Urinary bladder (tissue), 4 donors: Measurements from ENCODE around the gene SPOCD1. TPM values are rescaled to one million over a fixed set of nuclear protein-coding genes. Genes with fewer than 3 reads are reported as not detected.

Experiments
- DNase-seq: peaks from one replicate; pipeline ENCODE4 v3.0.0-alpha.2; 2015; ENCODE audit errors: extremely low spot score
- H3K27ac ChIP-seq: one replicate; pipeline ENCODE4 v1.5.1; 2013; ENCODE audit warnings: low read depth, mild to moderate bottlenecking, moderate library complexity
- H3K36me3 ChIP-seq: one replicate; pipeline ENCODE4 v1.6.1; 2013; ENCODE audit warnings: mild to moderate bottlenecking, moderate library complexity; ENCODE audit not compliant: insufficient read depth
- H3K4me1 ChIP-seq: one replicate; pipeline ENCODE4 v1.6.1; 2013; ENCODE audit warnings: mild to moderate bottlenecking, moderate library complexity; ENCODE audit not compliant: insufficient read depth
- H3K4me3 ChIP-seq: one replicate; pipeline ENCODE4 v1.5.1; 2013; ENCODE audit warnings: low read depth, low read length
- WGBS: extraction: QIAGEN DNeasy Blood & Tissue Kit; methylation state at CpG from one replicate; pipeline ENCODE4 v1.1.7; 2013; 5-methylcytosine and 5-hydroxymethylcytosine counted together
- polyA plus RNA-seq: library from polyadenylated mRNA; stranded (reverse); fragments of 200-250 nt; gene quantifications from one replicate; pipeline ENCODE4 v1.2.3, GENCODE V29; 2013
- total RNA-seq: library from RNA; depleted of rRNA; stranded (reverse); fragments of >200 nt; gene quantifications from one replicate; pipeline ENCODE4 v1.2.3, GENCODE V29; 2014
- donor health status: healthy with polysubstance abuse.
- donor health status: healthy.

SPOCD1 gene
- total RNA-seq (0.90 TPM), polyA plus RNA-seq (5.7 TPM)

DNA sequence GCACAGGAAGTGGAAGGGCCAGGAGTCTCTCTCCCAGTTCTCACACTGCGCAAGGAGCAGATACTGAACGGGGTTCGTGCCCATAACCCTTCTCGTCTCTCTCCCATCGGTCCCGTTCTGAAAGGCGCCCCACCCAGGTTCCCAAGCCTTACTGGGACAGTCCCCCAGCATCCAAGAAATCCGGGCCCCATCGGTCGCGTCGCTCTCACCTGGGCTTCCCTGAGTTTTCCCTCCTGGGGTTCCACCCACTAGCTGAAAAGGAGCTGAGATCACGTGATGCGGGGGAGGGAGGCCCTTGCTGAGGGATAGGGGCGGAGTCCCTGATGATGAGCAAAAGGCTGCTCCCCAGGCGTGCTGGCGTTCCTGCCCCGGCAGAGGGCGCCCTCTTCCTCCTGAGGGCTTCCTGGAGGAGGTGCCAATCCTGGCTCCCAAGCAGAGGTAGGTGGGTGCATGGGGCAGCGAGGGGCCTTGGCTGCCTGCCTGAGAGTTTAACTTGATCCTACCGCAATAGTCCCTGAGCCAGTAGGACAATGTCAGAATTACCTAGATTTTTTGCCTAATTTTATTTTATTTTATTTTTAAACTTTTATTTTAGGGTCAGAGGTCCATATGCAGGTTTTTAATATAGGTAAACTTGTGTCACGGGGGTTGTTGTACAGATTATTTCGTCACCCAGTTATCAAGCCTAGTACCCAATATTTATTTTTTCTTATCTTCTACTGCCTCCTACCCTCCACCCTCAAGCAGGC, at the start of gene SPOCD1:
Gene SPOCD1 (minus strand): TSS at position 271 of the 749 bp plus-strand sequence. CDS start 689 bp downstream, outside the sequence.
- Histone ChIP-seq H3K4me3 (no peak within 1 kb of the TSS), H3K4me1 (no peaks in the 10 kb centered on the region), H3K27ac (no peak within 1 kb of the TSS), H3K36me3 (no peaks in the 10 kb centered on the region)
- DNase-seq = no peak
- 37% methylated on average over 23 of the region's 23 CpGs for WGBS

DNA sequence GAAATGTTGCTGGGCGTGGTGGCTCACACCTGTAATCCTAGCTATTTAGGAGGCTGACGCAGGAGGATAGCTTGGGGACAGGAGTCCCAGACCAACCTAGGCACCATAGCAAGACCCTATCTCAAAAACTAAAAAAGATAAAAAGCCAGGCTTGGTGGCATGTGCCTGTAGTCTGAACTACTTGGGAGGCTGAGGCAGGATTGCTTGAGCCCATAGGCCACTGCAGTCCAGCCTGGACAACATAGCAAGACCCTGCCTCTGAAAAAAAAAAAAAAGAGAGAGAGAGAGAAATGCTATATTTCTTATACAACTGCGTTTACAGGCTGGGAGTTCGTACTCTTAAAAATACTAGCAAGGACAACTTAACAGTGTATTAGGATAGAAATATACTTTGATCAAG, 46.2 kb upstream of the SPOCD1 start:
- WGBS = 90% methylated on average over 4 of the region's 4 CpGs
- no peaks in the 10 kb centered on the region for H3K4me1 ChIP-seq
- H3K27ac ChIP-seq = no peak overlapping the region
- no peaks in the 10 kb centered on the region for H3K36me3 ChIP-seq
- no peak for DNase-seq
- H3K4me3 ChIP-seq = no peak overlapping the region

- Histone ChIP-seq H3K4me1 (no peaks in the 10 kb centered on the region), H3K36me3 (no peaks in the 10 kb centered on the region), H3K4me3 (no peak overlapping the region), H3K27ac (no peak overlapping the region)
- 81% methylated on average over 5 of the region's 5 CpGs for WGBS
- DNase-seq = no peak
These were observed 45.5 kb upstream of the SPOCD1 start for GRCh38 chr1:31861346-31861745.

DNA sequence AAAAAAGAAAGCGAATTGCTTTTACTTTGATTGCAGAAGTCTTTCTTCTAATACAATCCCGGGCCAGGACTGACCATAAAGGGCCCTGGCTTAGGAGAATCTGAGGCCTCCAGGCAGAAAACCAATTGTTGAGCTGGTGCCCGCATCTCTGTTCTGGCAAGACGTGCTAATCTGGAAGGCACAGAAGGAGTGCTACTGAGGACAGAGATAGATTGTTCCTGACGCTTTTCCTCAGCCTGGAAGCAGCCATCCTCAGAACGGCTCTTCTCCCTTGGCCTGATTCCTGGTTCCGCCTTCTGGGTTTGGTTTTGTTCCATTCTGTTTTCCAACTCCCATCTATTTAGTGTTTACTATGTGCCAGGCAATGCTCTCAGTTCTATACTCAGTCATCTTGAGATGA, 44.8 kb upstream of the SPOCD1 start:
- Histone ChIP-seq H3K4me3 (no peak overlapping the region), H3K4me1 (no peaks in the 10 kb centered on the region), H3K27ac (no peak overlapping the region), H3K36me3 (no peaks in the 10 kb centered on the region)
- WGBS = 79% methylated on average over 7 of the region's 7 CpGs
- no peak for DNase-seq

GRCh38 chr1:31859719-31860118, 43.9 kb upstream of the SPOCD1 start:
- 94% methylated on average over 2 of the region's 2 CpGs for WGBS
- Histone ChIP-seq H3K4me1 (no peaks in the 10 kb centered on the region), H3K4me3 (no peak overlapping the region), H3K36me3 (no peaks in the 10 kb centered on the region), H3K27ac (no peak overlapping the region)
- DNase-seq = no peak

- Histone ChIP-seq H3K27ac (no peak overlapping the region), H3K4me1 (no peaks in the 10 kb centered on the region), H3K4me3 (no peak overlapping the region), H3K36me3 (no peaks in the 10 kb centered on the region)
- DNase-seq = no peak
- WGBS = 100% methylated on average over 3 of the region's 3 CpGs
These were observed 43.2 kb upstream of the SPOCD1 start for GRCh38 chr1:31859044-31859443.

DNA sequence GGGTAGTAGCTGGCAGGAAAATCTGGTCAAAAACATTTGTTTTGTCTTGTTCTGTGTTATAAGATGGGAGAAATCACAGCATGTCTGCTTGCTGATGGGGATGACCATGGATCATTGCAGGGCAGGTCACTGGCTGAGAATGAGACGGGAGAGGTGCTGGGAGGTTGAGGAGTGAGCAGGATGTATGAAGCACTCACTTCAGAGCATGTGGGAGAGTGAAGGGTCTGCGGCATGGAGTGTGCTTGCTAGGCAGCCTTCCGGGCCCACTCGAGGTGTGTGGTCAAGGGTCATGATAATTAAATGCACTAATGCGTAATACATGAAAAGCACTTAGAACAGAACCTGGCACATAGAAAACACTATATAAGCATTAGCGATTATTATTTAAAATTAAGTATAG, 42.0 kb upstream of the SPOCD1 start:
- H3K36me3 ChIP-seq = no peaks in the 10 kb centered on the region
- H3K27ac ChIP-seq = no peak overlapping the region
- 86% methylated on average over 6 of the region's 6 CpGs for WGBS
- no peaks in the 10 kb centered on the region for H3K4me1 ChIP-seq
- H3K4me3 ChIP-seq = no peak overlapping the region
- no peak for DNase-seq

DNA sequence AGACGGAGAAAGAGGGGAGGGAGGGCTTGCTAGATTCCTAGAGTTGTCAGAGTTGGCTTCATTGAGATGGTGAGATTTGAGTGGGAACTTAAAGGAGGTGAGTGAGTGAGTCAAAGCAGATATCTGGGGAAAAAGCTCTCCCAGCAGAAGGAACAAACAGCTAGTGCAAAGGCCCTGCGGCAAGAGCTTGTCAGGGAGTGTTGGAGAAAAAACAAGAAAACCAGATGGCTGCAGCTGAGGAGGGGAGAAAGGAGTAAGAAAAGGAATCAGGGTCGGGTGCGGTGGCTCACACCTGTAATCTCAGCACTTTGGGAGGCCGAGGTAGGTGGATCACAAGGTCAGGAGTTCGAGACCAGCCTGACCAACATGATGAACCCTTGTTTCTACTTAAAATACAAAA, 40.3 kb upstream of the SPOCD1 start:
- DNase-seq = no peak
- 92% methylated on average over 6 of the region's 6 CpGs for WGBS
- Histone ChIP-seq H3K4me3 (no peak overlapping the region), H3K36me3 (no peaks in the 10 kb centered on the region), H3K4me1 (no peaks in the 10 kb centered on the region), H3K27ac (no peak overlapping the region)

GRCh38 chr1:31855038-31855845, 39.4 kb upstream of the SPOCD1 start:
- H3K4me3 ChIP-seq = no peak overlapping the region
- WGBS = 82% methylated on average over 12 of the region's 12 CpGs
- DNase-seq = no peak

GRCh38 chr1:31849653-31850052, 33.8 kb upstream of the SPOCD1 start:
- no peak overlapping the region for H3K27ac ChIP-seq
- H3K4me3 ChIP-seq = no peak overlapping the region
- DNase-seq = no peak
- H3K36me3 ChIP-seq = no peaks in the 10 kb centered on the region
- no peaks in the 10 kb centered on the region for H3K4me1 ChIP-seq
- WGBS = 78% methylated on average over 5 of the region's 5 CpGs

More at GRCh38 chr1:31855038-31855845, 39.4 kb upstream of the SPOCD1 start:
- H3K4me1 ChIP-seq = no peaks in the 10 kb centered on the region
- no peaks in the 10 kb centered on the region for H3K36me3 ChIP-seq
- H3K27ac ChIP-seq = no peak overlapping the region

DNA sequence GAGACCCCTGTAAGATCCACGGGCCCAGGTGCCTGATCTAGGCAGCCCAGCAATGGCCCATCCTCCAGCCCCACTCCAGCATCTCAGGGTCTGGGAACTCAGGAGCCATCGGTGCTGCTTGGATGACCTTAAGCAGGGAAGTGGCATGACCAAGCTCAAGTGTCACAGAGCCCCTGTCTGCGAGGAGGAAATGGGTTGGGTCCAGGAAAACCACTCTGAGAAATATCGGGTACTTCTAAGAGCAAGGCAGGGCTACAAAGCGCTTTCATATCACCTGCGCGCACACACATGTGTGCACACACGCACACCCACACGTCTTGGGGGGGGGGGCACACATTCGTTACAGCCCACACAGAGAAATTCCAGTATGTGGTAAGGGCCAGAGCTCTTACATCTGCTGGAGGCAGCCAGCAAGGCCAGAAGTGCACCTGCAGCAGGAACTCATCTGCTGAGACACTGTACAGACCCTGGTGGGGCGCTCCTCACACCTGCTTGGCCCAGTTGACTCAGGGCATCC, 32.6 kb upstream of the SPOCD1 start:
- no peak for DNase-seq
- Histone ChIP-seq H3K4me1 (no peaks in the 10 kb centered on the region), H3K36me3 (no peaks in the 10 kb centered on the region), H3K4me3 (no peak overlapping the region), H3K27ac (no peak overlapping the region)
- WGBS = 81% methylated on average over 11 of the region's 11 CpGs

DNA sequence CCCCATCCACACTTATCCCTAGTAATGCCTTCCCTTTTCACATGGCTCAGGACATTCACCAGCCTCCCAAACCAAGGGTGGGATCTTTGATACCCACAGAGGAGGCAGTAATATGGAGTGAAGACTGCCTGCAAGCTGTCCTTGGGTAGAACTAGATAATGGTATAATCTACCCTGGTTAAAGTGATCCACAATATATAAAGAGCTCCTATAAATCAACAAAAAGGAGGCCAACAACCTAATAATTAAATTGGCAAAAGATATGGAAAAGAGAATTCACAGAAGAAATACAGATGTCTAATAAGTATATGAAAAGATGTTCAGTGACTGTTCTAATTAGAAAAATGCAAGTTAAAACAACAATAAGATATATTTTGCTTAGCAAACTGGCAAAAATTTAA, 30.7 kb upstream of the SPOCD1 start:
- no peaks in the 10 kb centered on the region for H3K4me1 ChIP-seq
- no peak overlapping the region for H3K27ac ChIP-seq
- DNase-seq = no peak
- H3K36me3 ChIP-seq = no peaks in the 10 kb centered on the region
- no peak overlapping the region for H3K4me3 ChIP-seq

DNA sequence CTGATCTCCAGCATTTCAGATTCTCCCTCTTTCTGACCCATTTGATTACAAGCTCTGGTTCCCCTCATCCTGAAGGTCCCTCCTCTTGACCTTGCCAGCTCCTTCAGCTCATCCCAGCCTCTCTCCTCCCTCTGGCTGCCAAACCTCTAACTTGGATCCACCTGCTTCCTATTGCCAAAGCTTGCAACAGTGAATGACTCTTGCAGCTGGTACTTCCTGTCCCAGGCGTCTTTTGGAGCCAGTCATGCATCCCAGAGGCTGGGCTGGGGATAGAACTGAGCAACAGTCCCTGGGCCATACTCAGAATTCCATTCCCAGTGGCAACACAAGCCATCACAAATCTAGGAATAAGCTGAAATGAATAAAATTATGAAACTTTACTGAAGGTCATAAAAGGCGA, 27.7 kb upstream of the SPOCD1 start:
- DNase-seq = no peak
- Histone ChIP-seq H3K36me3 (no peaks in the 10 kb centered on the region), H3K27ac (no peak overlapping the region), H3K4me3 (no peak overlapping the region), H3K4me1 (no peaks in the 10 kb centered on the region)
- WGBS = 63% methylated on average over 2 of the region's 2 CpGs
